ENCODE results near the gene HSP90AB1. TPM values are rescaled to one million over a fixed set of nuclear protein-coding genes. Genes with fewer than 3 reads are reported as not detected.

Gene HSP90AB1
- polyA plus RNA-seq, 1 of the 3 experiments (the other 2 are of a cell fraction): 843 TPM

- TF ChIP-seq, protein P1, sequence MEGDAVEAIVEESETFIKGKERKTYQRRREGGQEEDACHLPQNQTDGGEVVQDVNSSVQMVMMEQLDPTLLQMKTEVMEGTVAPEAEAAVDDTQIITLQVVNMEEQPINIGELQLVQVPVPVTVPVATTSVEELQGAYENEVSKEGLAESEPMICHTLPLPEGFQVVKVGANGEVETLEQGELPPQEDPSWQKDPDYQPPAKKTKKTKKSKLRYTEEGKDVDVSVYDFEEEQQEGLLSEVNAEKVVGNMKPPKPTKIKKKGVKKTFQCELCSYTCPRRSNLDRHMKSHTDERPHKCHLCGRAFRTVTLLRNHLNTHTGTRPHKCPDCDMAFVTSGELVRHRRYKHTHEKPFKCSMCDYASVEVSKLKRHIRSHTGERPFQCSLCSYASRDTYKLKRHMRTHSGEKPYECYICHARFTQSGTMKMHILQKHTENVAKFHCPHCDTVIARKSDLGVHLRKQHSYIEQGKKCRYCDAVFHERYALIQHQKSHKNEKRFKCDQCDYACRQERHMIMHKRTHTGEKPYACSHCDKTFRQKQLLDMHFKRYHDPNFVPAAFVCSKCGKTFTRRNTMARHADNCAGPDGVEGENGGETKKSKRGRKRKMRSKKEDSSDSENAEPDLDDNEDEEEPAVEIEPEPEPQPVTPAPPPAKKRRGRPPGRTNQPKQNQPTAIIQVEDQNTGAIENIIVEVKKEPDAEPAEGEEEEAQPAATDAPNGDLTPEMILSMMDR (IDR thresholded peaks at IDR 0.05): no peak
- TF ChIP-seq RXRA (IDR thresholded peaks at IDR 0.05; ENCODE audit: borderline replicate concordance, low read depth) (no peak; the same call in 1 of the 2 replicates), RFX5 (IDR thresholded peaks at IDR 0.05; ENCODE audit: low read length) (no peak), POLR2AphosphoS5 (IDR thresholded peaks at IDR 0.05; ENCODE audit: low read depth, low read length) (peak; percentile 69; the same call in 1 of the 2 replicates), GABPA (IDR thresholded peaks at IDR 0.05; ENCODE audit: low read depth) (no peak; the same call in 1 of the 2 replicates), SMC3 (IDR thresholded peaks at IDR 0.05; ENCODE audit: low read depth, low read length) (no peak), TEAD4 (IDR thresholded peaks at IDR 0.05; ENCODE audit: borderline replicate concordance, insufficient read depth) (no peak), JUND (IDR thresholded peaks at IDR 0.05) (peak; percentile 79), MXI1 (IDR thresholded peaks at IDR 0.05; ENCODE audit: low read depth, low read length) (peak; percentile 74), FOSL2 (IDR thresholded peaks at IDR 0.05; ENCODE audit: borderline replicate concordance, low read depth) (peak; percentile 95), EP300 (IDR thresholded peaks at IDR 0.05; ENCODE audit: borderline replicate concordance in 1 of 2, low read depth in 1 of 2, low read length in 1 of 2) (peak in 1 of 2 experiments; percentile 60; a peak in 1 of 4 replicates), NFIC (IDR thresholded peaks at IDR 0.05; ENCODE audit: borderline replicate concordance) (peak; percentile 82; the same call in 1 of the 2 replicates), REST (IDR thresholded peaks at IDR 0.05; ENCODE audit: low read depth, low read length) (peak; percentile 51; the same call in 1 of the 2 replicates), CHD2 (IDR thresholded peaks at IDR 0.05; ENCODE audit: low read length, partially characterized antibody) (no peak), TAF1 (IDR thresholded peaks at IDR 0.05; ENCODE audit: borderline replicate concordance, low read depth, low read length) (peak; percentile 56; the same call in 1 of the 2 replicates), RAD21 (IDR thresholded peaks at IDR 0.05; ENCODE audit: low read length) (no peak), SIN3A (IDR thresholded peaks at IDR 0.05; ENCODE audit: borderline replicate concordance, low read depth, low read length) (peak; percentile 59; the same call in 1 of the 2 replicates), NRF1 (IDR thresholded peaks at IDR 0.05; ENCODE audit: low read depth, low read length) (no peak), ELF1 (IDR thresholded peaks at IDR 0.05) (no peak), FOXM1 (IDR thresholded peaks at IDR 0.05; ENCODE audit: low read depth) (no peak), TCF12 (IDR thresholded peaks at IDR 0.05) (peak; percentile 87), EZH2phosphoT487 (IDR thresholded peaks at IDR 0.05; ENCODE audit: borderline replicate concordance, low read depth) (no peak)
- TF ChIP-seq, protein P2, sequence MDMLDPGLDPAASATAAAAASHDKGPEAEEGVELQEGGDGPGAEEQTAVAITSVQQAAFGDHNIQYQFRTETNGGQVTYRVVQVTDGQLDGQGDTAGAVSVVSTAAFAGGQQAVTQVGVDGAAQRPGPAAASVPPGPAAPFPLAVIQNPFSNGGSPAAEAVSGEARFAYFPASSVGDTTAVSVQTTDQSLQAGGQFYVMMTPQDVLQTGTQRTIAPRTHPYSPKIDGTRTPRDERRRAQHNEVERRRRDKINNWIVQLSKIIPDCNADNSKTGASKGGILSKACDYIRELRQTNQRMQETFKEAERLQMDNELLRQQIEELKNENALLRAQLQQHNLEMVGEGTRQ (IDR thresholded peaks at IDR 0.05; ENCODE audit: borderline replicate concordance, low read depth, low read length): no peak
Measured at GRCh38 chr6:44237021-44237812, 9.7 kb upstream of the HSP90AB1 start (continued).

Data from SK-N-SH (cell line).